ENCODE data around the gene MAST3. TPM values are rescaled to one million over a fixed set of nuclear protein-coding genes. Genes with fewer than 3 reads are reported as not detected.

The MAST3 gene
- total RNA-seq, 3 donors from 2014 or later: 25.2 to 37.3 (median 34.7) TPM

- Histone ChIP-seq H3K4me1 (ENCODE audit: low read depth) (no peaks in the 10 kb centered on the region), H3K4me3 (no peak overlapping the region), H3K36me3 (ENCODE audit: low read depth) (no peaks in the 10 kb centered on the region), H3K9me3 (no peaks in the 10 kb centered on the region)
- ATAC-seq (no peak), DNase-seq (no peak)
- intact Hi-C loops (cut with DNase I, micrococcal nuclease): no loop called here
- no peak for TF ChIP-seq CTCF (IDR thresholded peaks at IDR 0.05)
Observed at GRCh38 chr19:18141031-18141430, 43.5 kb downstream of the MAST3 start.

DNA sequence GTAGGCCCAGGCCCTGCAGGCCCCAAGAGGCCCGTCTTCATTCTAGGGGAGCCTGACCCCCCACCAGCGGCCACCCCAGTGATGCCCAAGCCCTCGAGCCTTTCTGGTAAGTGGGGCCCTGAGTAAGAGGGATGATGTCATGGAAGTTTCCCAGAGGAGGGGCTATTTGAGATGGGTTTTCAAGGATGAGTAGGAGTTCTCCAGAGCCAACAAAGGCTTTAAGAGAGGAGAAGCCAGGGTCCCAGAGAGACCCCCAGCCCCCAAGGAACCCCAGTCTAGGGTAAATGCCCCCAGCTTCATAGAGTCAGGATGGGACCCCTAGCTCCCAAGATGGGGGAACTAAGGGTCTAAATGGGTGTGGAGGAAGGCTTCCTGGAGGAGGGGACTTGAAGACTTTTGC lies 46.3 kb downstream of the MAST3 start:
- DNase-seq: no peak
- intact Hi-C loops (cut with DNase I, micrococcal nuclease): no loop called here
- no peaks in the 10 kb centered on the region for H3K4me1 ChIP-seq (ENCODE audit: low read depth)
- no peak for ATAC-seq
- H3K9me3 ChIP-seq: no peaks in the 10 kb centered on the region
- no peak overlapping the region for H3K4me3 ChIP-seq
- no peaks in the 10 kb centered on the region for H3K36me3 ChIP-seq (ENCODE audit: low read depth)
- no peak for TF ChIP-seq CTCF (IDR thresholded peaks at IDR 0.05)

GRCh38 chr19:18144361-18144760 lies 46.8 kb downstream of the MAST3 start:
- Histone ChIP-seq H3K36me3 (ENCODE audit: low read depth) (no peaks in the 10 kb centered on the region), H3K4me3 (no peak overlapping the region), H3K4me1 (ENCODE audit: low read depth) (no peaks in the 10 kb centered on the region), H3K9me3 (no peaks in the 10 kb centered on the region)
- DNase-seq: peak in 1 of 3 donors; percentile 30
- no peak for ATAC-seq
- TF ChIP-seq CTCF (IDR thresholded peaks at IDR 0.05): no peak
- intact Hi-C loops (cut with DNase I, micrococcal nuclease): no loop called here

GRCh38 chr19:18144906-18145305 lies 47.3 kb downstream of the MAST3 start:
- no peak overlapping the region for H3K4me3 ChIP-seq

GRCh38 chr19:18145391-18145999 lies 47.9 kb downstream of the MAST3 start:
- no peaks in the 10 kb centered on the region for H3K36me3 ChIP-seq (ENCODE audit: low read depth)
- DNase-seq: no peak
- TF ChIP-seq CTCF (IDR thresholded peaks at IDR 0.05): no peak
- no peak overlapping the region for H3K4me3 ChIP-seq
- no peaks in the 10 kb centered on the region for H3K9me3 ChIP-seq
- ATAC-seq: no peak
- intact Hi-C loops (cut with DNase I, micrococcal nuclease): no loop called here
- H3K4me1 ChIP-seq (ENCODE audit: low read depth): no peaks in the 10 kb centered on the region

More at GRCh38 chr19:18144906-18145305, 47.3 kb downstream of the MAST3 start:
- DNase-seq: peak in 1 of 3 donors; percentile 21
- TF ChIP-seq CTCF (IDR thresholded peaks at IDR 0.05): no peak
- Histone ChIP-seq H3K36me3 (ENCODE audit: low read depth) (no peaks in the 10 kb centered on the region), H3K4me1 (ENCODE audit: low read depth) (no peaks in the 10 kb centered on the region), H3K9me3 (no peaks in the 10 kb centered on the region)
- intact Hi-C loops (cut with DNase I, micrococcal nuclease): no loop called here
- no peak for ATAC-seq

DNA sequence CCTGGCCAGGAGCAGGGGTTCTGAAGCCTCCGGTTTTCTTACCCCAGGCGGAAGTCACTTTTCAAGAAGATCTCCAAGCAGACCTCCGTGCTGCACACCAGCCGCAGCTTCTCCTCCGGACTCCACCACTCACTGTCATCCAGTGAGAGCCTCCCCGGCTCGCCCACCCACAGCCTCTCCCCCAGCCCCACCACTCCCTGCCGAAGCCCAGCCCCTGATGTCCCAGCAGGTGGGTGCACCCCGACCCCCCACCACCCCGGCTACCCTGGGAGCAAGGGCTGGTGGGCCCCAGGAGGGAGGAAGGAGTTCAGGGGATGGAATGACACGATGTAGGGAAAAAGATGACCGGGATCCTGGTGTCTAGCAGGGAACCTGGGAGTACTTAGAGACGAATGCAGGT lies 49.8 kb downstream of the MAST3 start:
- H3K4me3 ChIP-seq: no peak overlapping the region
- ATAC-seq (no peak), DNase-seq (peak in 1 of 3 donors; percentile 24)
- TF ChIP-seq CTCF (IDR thresholded peaks at IDR 0.05): no peak
- no peaks in the 10 kb centered on the region for H3K9me3 ChIP-seq
- intact Hi-C loops (cut with DNase I, micrococcal nuclease): no loop called here
- H3K36me3 ChIP-seq (ENCODE audit: low read depth): no peaks in the 10 kb centered on the region
- H3K4me1 ChIP-seq (ENCODE audit: low read depth): peaks cover 6% of the 10 kb centered on the region
